Measurements from ENCODE around the gene TMEM150C.

- no peak for TF ChIP-seq POLR2A (IDR thresholded peaks at IDR 0.05)
- TF ChIP-seq CTCF (IDR thresholded peaks at IDR 0.05): no peak
Measured at GRCh38 chr4:82601242-82602015, 39.6 kb upstream of the TMEM150C start.
